Stimulated activated effector memory CD8-positive, alpha-beta T cell treated with anti-CD3 and anti-CD28 coated beads, Interleukin-12 subunit alpha, Interleukin-12 subunit beta, amount 100 ng/mL, for 72 hours (primary cell): ENCODE measurements around the gene NACC1.
A peak's percentile ranks its signal among the peaks of the same experiment; 100 is the strongest.
"Not testable (repeated sequence)": the region's sequence is repeated elsewhere in the genome, so short reads cannot be mapped to it uniquely, and the experiment has no call there.

ENCODE experiments used
- ATAC-seq: fragments of 150-1000 bp; cut with Tn5 transposase; 2 replicates; pipeline ENCODE4 v1.10.0; 2021
- DNase-seq, 2 donors: peaks; one replicate each; pipeline ENCODE4 v3.0.0; 2021 to 2022; ENCODE audit warnings: low spot score in 2 of 2
- H3K27ac Mint-ChIP-seq: one replicate; pipeline ENCODE4 v1.8.0; 2022; ENCODE audit warnings: mild to moderate bottlenecking, mixed read lengths
- H3K36me3 Mint-ChIP-seq: one replicate; pipeline ENCODE4 v1.8.0; 2022; ENCODE audit warnings: mild to moderate bottlenecking, mixed read lengths
- H3K4me1 Mint-ChIP-seq: one replicate; pipeline ENCODE4 v1.8.0; 2022; ENCODE audit warnings: mixed read lengths
- H3K4me3 Mint-ChIP-seq: one replicate; pipeline ENCODE4 v1.8.0; 2022; ENCODE audit warnings: mild to moderate bottlenecking, mixed read lengths
- H3K9me3 Mint-ChIP-seq: one replicate; pipeline ENCODE4 v1.8.0; 2022; ENCODE audit warnings: mixed read lengths

Gene NACC1

DNA sequence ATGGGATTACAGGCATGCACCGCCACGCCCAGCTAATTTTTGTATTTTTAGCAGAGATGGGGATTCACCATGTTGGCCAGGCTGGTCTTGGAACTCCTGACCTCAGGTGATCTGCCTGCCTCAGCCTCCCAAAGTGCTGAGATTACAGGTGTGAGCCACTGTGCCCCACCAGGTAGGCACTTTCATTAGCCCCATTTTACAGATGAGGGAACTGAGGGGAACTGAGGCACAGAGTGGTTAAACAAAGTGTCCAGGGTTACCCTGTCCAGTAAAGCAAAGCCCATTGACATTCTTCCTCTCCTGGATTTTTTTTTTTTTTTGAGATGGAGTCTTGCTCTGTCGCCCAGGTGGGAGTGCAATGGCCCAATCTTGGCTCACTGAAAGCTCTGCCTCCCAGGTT lies 48.1 kb downstream of the NACC1 start:
- peak overlapping the region; percentile 91 for H3K27ac Mint-ChIP-seq
- DNase-seq, ATAC-seq, H3K36me3 Mint-ChIP-seq, H3K9me3 Mint-ChIP-seq: not testable (repeated sequence)
- H3K4me1 Mint-ChIP-seq: peaks cover 75% of the 10 kb centered on the region
- H3K4me3 Mint-ChIP-seq: peak overlapping the region; percentile 73

DNA sequence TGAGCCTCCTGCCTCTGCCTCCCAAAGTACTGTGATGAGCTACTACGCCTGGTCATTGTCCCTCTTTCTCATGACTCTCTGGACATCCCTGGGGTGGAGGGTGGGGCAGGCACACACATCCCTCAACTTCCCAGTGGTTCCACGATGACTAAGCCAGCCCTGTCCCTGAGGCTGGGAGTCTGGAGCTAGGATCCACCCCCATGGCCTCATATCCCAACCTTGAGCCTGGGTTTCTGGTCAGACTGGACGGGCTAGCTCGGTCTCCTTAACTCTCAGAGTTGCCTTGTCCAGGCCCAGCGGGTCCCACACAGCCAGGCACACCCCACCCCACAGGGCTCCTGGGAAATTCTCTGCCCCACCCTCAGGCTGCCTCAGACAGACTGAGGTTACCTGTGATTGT lies 51.7 kb downstream of the NACC1 start:
- ATAC-seq (no peak), DNase-seq (no peak)
- peak overlapping the region; percentile 86 for H3K27ac Mint-ChIP-seq
- H3K9me3 Mint-ChIP-seq: no peaks in the 10 kb centered on the region
- peaks cover 7% of the 10 kb centered on the region for H3K36me3 Mint-ChIP-seq
- peak overlapping the region; percentile 19 for H3K4me3 Mint-ChIP-seq
- peaks cover 80% of the 10 kb centered on the region for H3K4me1 Mint-ChIP-seq

DNA sequence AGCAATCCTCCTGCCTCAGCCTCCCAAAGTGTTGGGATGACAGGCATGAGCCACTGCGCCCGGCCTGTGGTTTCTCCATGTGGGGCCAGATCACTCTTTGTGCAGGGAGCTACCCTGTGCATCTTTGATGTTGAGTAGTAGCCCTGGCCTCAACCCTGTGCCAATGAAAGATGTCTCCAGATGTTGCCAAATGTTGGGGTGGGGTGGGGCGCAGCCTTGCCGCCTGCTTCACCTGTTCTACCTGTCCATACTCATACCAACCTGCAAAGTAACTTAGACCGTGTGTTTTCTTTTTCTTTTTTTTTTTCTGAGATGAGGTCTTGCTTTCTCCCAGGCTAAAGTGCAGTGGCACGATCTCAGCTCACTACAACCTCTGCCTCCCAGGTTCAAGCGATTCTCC lies 53.1 kb downstream of the NACC1 start:
- peak overlapping the region; percentile 98 for H3K27ac Mint-ChIP-seq
- peaks cover 7% of the 10 kb centered on the region for H3K36me3 Mint-ChIP-seq
- peaks cover 67% of the 10 kb centered on the region for H3K4me1 Mint-ChIP-seq
- ATAC-seq (no peak), DNase-seq (no peak)
- peak overlapping the region; percentile 36 for H3K4me3 Mint-ChIP-seq
- H3K9me3 Mint-ChIP-seq: no peaks in the 10 kb centered on the region

DNA sequence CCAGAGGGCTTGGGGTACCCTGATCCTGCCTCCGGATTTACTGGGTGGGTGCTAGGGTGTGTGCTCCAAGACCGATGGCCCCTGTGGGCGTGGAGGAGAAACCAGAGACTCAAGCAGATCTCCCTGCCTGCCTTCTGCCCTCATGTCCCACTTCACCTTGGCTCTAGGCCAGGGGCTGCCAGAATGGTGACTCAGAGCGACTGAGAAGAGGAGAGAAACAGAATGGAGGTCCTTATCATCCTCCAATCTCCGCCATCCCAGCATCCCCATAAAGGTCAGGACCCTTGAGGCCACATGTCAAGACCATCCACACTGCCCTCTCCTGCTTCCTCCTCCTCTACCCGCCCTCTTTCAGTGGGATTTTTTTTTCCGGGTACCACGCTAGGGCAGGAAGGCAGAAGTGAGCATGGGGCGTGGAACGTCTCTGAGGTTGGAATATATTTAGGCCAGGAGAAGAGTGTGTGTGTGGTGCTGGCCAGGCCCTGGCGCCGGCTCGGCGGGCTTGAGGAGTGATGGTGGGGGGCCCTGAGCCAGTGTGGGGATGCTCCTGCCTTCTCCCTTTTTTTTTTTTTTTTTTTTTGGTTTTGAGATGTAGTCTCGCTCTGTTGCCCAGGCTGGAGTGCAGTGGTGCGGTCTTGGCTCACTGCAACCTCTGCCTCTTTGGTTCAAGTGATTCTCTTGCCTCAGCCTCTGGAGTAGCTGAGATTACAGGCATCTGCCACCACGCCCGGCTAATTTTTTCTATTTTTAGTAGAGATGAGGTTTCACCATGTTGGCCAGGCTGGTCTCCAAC lies 54.5 kb downstream of the NACC1 start:
- Mint-ChIP-seq H3K4me1 (peaks cover 54% of the 10 kb centered on the region), H3K36me3 (peaks cover 7% of the 10 kb centered on the region), H3K4me3 (peak overlapping the region; percentile 81), H3K27ac (peak overlapping the region; percentile 98), H3K9me3 (no peaks in the 10 kb centered on the region)
- ATAC-seq (peak; percentile 38), DNase-seq (peak; percentile 56 to 80)

DNA sequence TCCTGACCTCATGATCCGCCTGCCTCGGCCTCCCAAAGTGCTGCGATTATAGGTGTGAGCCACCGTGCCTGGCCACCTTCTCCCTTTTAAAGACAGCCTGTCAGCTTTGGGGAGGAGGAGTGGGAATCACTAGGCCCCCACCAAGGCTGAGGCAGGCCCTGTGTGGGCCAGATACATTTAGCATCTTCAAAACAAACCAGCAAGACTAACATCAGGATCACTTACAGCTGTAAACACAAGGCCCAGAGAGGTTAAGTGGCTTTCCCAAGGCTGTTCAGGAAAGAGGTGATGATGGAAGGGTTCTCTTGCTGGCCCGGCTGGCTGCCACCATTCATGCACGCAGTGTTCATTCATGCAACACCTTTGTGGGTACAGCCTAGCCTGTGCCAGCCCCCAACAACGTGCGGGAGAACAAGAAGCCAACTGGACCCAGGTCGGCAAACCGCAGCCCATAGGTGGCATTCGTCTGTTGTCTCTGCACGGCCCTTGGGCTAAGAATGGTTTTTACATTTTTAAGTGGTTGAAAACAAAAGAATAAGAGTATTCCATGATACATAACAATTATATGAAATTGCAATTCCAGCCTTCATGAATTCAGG lies 55.2 kb downstream of the NACC1 start:
- ATAC-seq: no peak

DNA sequence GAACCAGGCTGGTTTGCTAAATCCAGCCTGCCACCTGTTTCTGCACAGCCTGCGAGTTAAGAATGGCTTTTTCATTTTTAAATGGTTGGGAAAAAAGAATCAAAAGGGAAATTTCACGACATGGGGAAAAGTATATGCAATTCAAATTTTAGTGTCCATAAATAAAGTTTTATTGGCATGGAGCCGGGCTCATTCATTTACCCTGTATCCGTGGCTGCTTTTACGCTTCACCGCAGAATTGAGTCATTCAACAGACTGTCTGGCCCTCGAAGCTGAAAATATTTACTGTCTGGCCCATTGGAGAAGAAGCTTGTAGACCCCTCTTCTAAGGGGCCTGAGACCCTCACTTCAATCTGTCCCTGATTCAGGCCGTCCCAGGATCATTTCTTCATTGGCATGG lies 58.3 kb downstream of the NACC1 start:
- DNase-seq (no peak), ATAC-seq (no peak)
- Mint-ChIP-seq H3K4me1 (peaks cover 33% of the 10 kb centered on the region), H3K4me3 (no peak overlapping the region), H3K36me3 (peaks cover 7% of the 10 kb centered on the region), H3K9me3 (no peaks in the 10 kb centered on the region), H3K27ac (no peak overlapping the region)

More for the DNA sequence above, 55.2 kb downstream of the NACC1 start:
- H3K36me3 Mint-ChIP-seq: peaks cover 7% of the 10 kb centered on the region
- no peak for DNase-seq
- peak overlapping the region; percentile 81 for H3K4me3 Mint-ChIP-seq
- H3K4me1 Mint-ChIP-seq: peaks cover 47% of the 10 kb centered on the region
- no peaks in the 10 kb centered on the region for H3K9me3 Mint-ChIP-seq
- peak overlapping the region; percentile 98 for H3K27ac Mint-ChIP-seq

DNA sequence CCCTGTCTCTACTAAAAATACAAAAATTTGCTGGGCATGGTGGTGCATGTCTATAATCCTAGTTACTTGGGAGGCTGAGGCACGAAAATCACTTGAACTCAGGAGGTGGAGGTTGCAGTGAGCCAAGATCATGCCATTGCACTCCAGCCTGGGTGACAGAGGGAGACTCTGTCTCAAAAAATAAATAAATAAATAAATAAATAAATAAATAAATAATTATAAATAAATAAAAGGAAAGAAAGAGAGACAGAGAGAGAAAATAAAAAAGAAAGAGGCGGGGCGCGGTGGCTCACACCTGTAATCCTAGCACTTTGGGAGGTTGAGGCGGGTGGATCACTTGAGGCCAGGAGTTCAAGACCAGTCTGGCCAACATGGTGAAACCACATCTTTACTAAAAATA lies 59.5 kb downstream of the NACC1 start:
- DNase-seq, H3K4me3 Mint-ChIP-seq, H3K27ac Mint-ChIP-seq, ATAC-seq, H3K9me3 Mint-ChIP-seq, H3K36me3 Mint-ChIP-seq: not testable (repeated sequence)
- peaks cover 29% of the 10 kb centered on the region for H3K4me1 Mint-ChIP-seq

DNA sequence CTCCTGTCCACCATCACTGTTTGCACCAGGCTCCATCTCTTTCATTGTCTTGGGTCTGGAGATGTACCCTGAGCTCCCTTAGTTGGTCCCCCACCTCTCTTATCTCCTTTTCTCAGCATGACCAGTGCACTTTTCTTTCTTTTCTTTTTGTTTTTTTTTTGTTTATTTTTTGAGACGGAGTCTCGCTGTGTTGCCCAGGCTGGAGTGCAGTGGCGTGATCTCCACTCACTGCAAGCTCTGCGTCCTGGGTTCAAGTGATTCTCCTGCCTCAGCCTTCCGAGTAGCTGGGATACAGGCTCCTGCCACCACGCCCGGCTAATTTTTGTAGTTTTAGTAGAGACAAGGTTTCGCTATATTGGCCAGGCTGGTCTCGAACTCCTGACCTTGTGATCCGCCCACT lies 60.2 kb downstream of the NACC1 start:
- DNase-seq, H3K4me3 Mint-ChIP-seq, H3K9me3 Mint-ChIP-seq, H3K36me3 Mint-ChIP-seq, H3K27ac Mint-ChIP-seq, ATAC-seq: not testable (repeated sequence)
- H3K4me1 Mint-ChIP-seq: peaks cover 22% of the 10 kb centered on the region

DNA sequence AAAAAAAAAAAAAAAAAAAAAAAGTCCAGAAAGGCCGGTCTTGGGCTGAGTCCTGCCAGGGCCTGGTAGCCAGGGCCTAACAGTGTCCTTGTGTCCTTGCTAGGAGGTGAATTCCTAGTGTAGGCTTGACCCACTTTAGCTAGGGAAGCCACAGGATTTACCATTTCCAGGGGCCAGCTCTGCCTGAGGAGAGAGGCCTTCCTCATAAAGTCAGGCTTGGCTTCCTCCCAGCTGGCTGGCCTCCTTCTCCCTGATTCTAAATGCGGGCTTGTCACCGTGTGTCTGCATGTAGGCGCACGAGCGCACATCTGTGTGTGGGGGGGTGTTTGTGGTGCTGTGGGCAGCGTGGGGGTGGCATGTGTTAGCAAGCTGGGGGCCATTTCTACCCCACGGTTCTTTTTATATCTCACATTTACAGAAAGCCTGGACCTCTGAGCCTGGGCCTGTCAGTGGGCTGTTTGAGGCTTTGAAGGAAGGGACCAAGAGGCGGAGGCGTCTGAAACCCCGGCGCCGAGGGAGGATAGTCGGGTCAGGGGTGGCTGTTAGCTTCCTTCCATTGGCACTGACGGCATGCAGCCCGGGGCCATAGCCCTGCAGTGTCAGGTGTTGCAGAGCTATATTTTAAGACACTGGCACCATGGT lies 63.8 kb downstream of the NACC1 start:
- ATAC-seq (peak; percentile 94), DNase-seq (peak; percentile 31 to 71)
- Mint-ChIP-seq H3K27ac (peak overlapping the region; percentile 85), H3K36me3 (no peaks in the 10 kb centered on the region), H3K9me3 (no peaks in the 10 kb centered on the region), H3K4me3 (peak overlapping the region; percentile 62), H3K4me1 (peaks cover 29% of the 10 kb centered on the region)

DNA sequence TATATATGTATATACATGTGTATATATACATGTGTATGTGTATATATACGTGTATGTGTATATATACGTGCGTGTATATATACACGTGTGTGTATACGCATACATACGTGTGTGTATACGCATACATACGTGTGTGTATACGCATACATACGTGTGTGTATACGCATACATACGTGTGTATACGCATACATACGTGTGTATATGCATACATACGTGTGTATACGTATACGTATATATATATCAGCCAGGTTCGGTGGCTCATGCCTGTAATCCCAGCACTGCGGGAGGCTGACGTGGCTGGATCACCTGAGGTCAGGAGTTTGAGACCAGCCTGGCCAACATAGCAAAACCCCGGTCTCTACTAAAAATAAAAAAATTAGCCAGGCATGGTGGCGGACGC lies 66.9 kb downstream of the NACC1 start:
- peaks cover 35% of the 10 kb centered on the region for H3K4me1 Mint-ChIP-seq
- not testable (repeated sequence) for H3K9me3 Mint-ChIP-seq, H3K27ac Mint-ChIP-seq, H3K4me3 Mint-ChIP-seq, H3K36me3 Mint-ChIP-seq, ATAC-seq, DNase-seq

DNA sequence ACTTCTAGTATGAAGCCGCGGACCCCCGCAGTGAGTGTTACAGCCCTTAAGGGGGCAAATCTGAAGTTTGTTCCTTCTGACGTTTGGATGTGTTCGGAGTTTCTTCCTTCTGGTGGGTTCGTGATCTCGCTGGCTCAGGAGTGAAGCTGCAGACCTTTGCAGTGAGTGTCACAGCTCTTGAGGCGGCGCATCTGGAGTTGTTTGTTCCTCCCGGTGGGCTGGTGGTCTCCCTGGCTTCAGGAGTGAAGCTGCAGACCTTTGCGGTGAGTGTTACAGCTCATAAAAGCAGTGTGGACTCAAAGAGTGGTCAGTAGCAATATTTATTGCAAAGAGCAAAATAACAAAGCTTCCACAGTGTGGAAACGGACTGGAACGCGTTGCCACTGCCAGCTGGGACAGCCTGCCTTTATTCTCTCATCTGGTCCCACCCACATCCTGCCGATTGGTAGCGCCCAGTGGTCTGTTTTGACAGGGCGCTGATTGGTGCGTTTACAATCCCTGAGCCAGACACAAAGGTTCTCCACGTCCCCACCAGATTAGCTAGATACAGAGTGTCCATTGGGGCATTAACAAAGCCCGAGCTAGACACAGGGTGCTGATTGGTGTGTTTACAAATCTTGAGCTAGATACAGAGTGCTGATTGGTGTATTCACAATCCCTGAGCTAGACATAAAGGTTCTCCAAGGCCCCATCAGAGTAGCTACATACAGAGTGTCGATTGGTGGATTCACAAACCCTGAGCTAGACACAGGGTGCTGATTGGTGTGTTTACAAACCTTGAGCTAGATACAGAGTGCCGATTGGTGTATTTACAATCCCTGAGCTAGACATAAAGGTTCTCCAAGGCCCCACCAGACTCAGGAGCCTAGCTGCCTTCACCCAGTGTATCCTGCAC lies 67.9 kb downstream of the NACC1 start:
- not testable (repeated sequence) for H3K4me3 Mint-ChIP-seq, H3K9me3 Mint-ChIP-seq, ATAC-seq, H3K36me3 Mint-ChIP-seq, DNase-seq, H3K27ac Mint-ChIP-seq
- peaks cover 28% of the 10 kb centered on the region for H3K4me1 Mint-ChIP-seq

DNA sequence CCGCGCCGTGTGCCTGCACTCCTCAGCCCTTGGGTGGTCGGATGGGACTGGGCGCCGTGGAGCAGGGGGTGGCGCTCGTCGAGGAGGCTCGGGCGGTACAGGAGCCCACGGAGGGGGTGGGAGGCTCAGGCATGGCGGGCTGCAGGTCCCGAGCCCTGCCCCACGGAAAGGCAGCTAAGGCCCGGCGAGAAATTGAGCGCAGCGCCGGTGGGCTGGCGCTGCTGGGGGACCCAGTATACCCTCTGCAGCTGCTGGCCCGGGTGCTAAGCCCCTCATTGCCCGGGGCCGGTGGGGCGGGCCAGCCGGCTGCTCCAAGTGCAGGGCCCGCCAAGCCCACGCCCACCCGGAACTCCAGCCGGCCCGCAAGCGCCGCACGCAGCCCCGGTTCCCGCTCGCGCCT lies 68.6 kb downstream of the NACC1 start:
- peaks cover 30% of the 10 kb centered on the region for H3K4me1 Mint-ChIP-seq
- H3K4me3 Mint-ChIP-seq: not testable (repeated sequence)

DNA sequence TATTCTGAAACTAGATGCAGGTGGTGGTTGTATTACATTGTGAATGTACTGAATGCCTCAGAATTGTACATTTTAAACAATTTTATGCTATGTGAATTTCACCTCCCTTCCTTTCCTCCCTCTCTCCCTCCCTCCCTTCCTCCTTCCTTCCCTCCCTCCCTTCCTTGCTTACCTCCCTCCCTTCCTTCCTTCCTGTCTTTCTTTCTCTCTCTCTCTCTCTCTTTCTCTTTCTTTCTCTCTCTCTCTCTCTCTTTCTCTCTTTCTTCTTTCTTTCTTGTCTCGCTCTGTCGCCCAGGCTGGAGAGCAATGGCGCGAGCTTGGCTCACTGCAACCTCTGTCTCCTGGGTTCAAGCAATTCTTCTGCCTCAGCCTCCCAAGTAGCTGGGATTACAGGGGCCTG lies 69.4 kb downstream of the NACC1 start:
- DNase-seq (no peak), ATAC-seq (no peak)
- peaks cover 24% of the 10 kb centered on the region for H3K4me1 Mint-ChIP-seq
- H3K9me3 Mint-ChIP-seq: no peaks in the 10 kb centered on the region
- H3K36me3 Mint-ChIP-seq: no peaks in the 10 kb centered on the region
- H3K27ac Mint-ChIP-seq: peak overlapping the region; percentile 72
- H3K4me3 Mint-ChIP-seq: no peak overlapping the region

More for the DNA sequence above, 68.6 kb downstream of the NACC1 start:
- H3K9me3 Mint-ChIP-seq, ATAC-seq, DNase-seq, H3K36me3 Mint-ChIP-seq, H3K27ac Mint-ChIP-seq: not testable (repeated sequence)

DNA sequence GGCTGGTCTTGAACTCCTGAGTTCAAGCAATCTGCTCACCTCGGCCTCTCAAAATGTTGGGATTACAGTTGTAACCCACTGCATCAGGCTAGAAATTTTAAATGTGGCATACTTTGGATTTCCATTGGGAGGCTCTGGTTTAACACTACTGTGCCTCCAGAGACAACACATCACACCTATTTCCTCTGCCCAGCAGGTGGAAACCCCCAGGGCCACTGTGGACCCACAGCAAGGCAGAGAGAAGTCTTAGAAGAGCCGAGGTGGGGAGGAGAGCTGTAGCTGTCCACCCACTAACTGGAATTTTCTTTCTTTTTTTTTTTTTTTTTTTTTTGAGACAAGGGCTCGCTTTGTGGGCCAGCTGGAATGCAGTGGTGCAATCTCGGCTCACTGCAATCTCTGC lies 71.5 kb downstream of the NACC1 start:
- ATAC-seq: no peak
- H3K4me3 Mint-ChIP-seq: no peak overlapping the region
- H3K36me3 Mint-ChIP-seq: no peaks in the 10 kb centered on the region
- H3K27ac Mint-ChIP-seq: peak overlapping the region; percentile 29
- H3K9me3 Mint-ChIP-seq: no peaks in the 10 kb centered on the region
- peaks cover 29% of the 10 kb centered on the region for H3K4me1 Mint-ChIP-seq
- no peak for DNase-seq
